ENCODE results near the gene GFPT1. TPM values are rescaled to one million over a fixed set of nuclear protein-coding genes. Genes with fewer than 3 reads are reported as not detected.
A peak's percentile ranks its signal among the peaks of the same experiment; 100 is the strongest.
"Not testable (repeated sequence)": the region's sequence is repeated elsewhere in the genome, so short reads cannot be mapped to it uniquely, and the experiment has no call there.

The GFPT1 gene
- total RNA-seq = 10 to 100 TPM; 13.5 to 61.0 (median 39.6) TPM

DNA sequence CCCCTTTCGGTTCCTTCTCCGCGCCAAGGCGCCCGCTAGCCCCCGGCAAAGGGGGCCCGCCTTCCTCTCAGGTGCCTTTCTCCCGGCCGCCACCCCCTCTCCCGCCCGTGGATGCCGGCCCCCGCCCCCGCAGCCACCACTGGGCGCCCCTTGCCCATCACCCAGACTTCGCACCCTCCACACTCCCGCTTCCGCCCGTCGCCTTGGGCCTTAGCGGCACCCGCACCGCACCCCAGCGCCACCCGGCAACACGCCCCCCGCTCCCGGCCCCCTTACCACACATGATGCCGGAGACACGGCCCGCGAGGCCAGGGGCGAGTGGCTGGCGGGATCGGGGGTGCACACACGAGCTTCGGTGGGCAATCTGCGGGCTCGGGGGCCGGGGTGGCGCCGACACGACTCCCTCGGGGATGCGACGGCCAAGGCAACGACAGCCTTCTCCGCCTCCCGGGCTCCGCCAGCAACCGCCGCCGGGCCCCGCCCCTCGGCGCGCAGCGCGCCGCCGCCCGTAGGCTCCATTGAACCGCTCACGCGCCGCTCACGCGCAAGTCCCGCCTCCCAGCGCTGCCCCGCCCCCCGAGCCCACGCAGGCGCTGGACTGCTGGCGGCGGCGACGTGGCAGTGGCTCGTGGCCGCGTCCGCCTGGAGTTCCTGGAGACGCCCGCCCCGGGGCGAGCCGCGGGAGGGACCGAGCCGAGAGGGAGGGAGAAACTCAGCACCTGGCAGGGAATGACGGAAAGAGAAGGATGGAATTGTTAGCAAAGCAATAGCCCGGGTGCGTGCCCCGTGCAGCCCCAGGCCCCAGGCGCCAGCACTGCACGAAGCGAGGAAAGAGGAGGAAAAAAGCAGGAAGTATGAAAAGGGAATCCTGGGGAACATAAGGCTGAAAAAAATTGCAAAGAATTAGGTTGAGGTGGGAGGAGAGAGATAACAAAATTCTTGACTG lies at the start of gene GFPT1:
TSS of gene GFPT1 (minus strand) at position 439 of the 946 bp plus-strand sequence. CDS start at position 283, 156 bp downstream.
- H3K27ac ChIP-seq = peak within 1 kb of the TSS; percentile 91 to 94
- H3K4me1 ChIP-seq (replicated peaks in 1 of 2) = peaks cover 9 to 24% of the 10 kb centered on the region in 2 donors
- H3K4me3 ChIP-seq = peak within 1 kb of the TSS; percentile 84 to 99 (median 88)
- in situ Hi-C loops (cut with MboI; ENCODE audit: low pct_unique_long_range_greater_than_20kb in 2 of 9, low sequenced_read_pairs in 9 of 9, unreplicated experiment in 9 of 9) = no loop called here
- peak; percentile 91 to 98 (median 92) for ATAC-seq (replicated peaks in 6 of 8)
- WGBS, 10 experiments = 0 to 5% (median 1%) methylated on average over 3 to 14 of the region's 97 CpGs; no CpG with 5 or more reads in 3 of the 10 experiments

DNA sequence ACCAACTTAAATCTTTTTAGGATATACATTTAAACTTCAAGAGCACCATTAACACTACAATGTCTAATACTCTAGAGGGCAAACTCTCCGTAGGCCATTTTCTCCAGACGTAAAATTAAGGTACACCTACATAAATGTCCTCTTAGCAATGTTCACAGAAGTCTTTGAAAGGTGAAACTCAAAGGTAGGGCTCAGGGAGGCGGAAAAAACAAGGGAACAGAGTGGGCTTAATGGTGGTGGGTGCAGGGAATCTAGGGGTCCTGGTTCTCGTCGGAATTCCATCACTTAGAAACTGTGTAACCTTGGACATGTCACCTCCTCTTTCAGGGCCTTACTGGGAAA lies 49.5 kb upstream of the GFPT1 start:
- 0 to 33% (median 8%) methylated on average over 1 to 5 of the region's 5 CpGs; no CpG with 5 or more reads in 2 of the 10 experiments for WGBS, 10 experiments
- peaks cover 8 to 12% of the 10 kb centered on the region in 2 donors for H3K4me1 ChIP-seq (replicated peaks in 1 of 2)
- no peak for ATAC-seq (replicated peaks in 6 of 8)
- H3K27ac ChIP-seq = peak overlapping the region; percentile 94
- in situ Hi-C loops (cut with MboI; ENCODE audit: low pct_unique_long_range_greater_than_20kb in 2 of 9, low sequenced_read_pairs in 9 of 9, unreplicated experiment in 9 of 9) = no loop called here
- peak overlapping the region; percentile 69 to 87 (median 79) for H3K4me3 ChIP-seq

DNA sequence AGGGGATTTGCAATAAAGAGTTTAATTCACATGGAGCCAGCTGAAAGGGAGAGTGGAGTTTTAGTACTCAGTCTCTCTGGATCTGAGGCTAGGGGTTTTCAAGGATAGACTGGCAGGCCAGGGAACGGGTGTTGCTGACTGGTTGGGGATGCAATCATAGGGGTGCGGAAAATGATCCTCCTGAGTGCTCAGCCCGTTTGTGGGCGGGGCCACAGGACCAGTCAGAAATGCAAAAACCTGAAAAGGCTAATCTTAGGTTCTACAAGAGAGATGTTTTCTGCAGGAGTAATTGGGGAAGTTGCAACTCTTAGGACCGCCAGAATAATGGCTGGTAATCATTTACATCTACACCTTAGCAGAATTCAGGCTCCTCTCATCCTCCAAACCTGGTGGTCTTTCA lies 47.7 kb upstream of the GFPT1 start:
- no peak overlapping the region for H3K27ac ChIP-seq
- in situ Hi-C loops (cut with MboI; ENCODE audit: low pct_unique_long_range_greater_than_20kb in 2 of 9, low sequenced_read_pairs in 9 of 9, unreplicated experiment in 9 of 9) = no loop called here

DNA sequence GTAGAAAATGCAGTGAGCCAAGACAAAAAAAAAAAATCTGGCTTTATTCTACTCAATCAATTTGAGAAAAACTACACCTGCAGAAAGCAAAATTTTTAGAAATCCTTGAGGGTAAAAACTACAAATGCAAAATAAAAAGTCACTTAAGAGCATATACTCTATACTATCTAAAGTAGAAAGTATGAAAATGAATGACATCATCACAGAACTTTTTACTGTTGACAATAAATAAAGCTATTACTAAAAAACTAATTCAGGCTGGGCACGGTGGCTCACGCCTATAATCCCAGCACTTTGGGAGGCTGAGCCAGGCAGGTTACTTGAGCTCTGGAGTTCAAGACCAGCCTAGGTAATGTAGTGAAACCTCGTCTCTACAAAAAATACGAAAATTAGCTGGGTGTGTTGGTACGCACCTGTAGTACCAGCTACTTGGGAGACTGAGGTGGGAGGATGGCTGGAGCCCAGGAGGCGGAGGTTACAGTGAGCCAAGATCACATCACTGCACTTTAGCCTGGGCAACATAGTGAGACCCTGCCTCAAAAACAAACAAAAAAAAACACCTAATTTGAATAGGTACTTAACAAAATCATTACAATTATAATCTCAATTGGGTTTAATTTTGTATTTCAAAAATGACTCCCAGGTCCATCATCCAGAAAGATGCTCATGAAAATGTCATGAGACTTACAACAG lies 42.6 kb upstream of the GFPT1 start:
- WGBS, 10 experiments = 74 to 100% (median 90%) methylated on average over 2 to 6 of the region's 6 CpGs; no CpG with 5 or more reads in 1 of the 10 experiments
- no peak for ATAC-seq (replicated peaks in 6 of 8)
- Histone ChIP-seq H3K4me3 (no peak overlapping the region), H3K4me1 (replicated peaks in 1 of 2) (no peaks in the 10 kb centered on the region), H3K27ac (no peak overlapping the region)
- in situ Hi-C loops (cut with MboI; ENCODE audit: low pct_unique_long_range_greater_than_20kb in 2 of 9, low sequenced_read_pairs in 9 of 9, unreplicated experiment in 9 of 9) = no loop called here

More for the DNA sequence above, 47.7 kb upstream of the GFPT1 start:
- peaks cover 8 to 12% of the 10 kb centered on the region in 2 donors for H3K4me1 ChIP-seq (replicated peaks in 1 of 2)
- ATAC-seq (replicated peaks in 6 of 8) = no peak
- 79 to 100% (median 100%) methylated on average over 1 to 5 of the region's 5 CpGs; no CpG with 5 or more reads in 4 of the 10 experiments for WGBS, 10 experiments
- H3K4me3 ChIP-seq = no peak overlapping the region

DNA sequence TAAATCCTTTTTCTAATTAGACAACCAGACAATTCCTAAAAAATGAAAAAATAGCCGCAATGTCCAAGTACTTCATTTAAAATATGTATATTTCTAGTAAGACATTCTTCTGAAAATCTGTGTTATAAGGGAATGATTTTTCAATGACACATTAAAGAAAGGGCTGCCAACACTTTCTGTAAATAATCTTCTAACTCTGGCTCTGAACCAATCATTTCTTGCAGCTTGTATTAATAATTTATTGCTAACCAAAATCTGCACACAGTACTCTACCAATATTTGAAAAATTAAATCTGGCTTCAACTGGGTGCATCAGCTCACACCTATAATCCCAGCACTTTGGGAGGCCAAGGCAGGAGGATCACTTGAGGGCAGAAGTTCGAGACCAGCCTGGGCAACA lies 42.0 kb upstream of the GFPT1 start:
- in situ Hi-C loops (cut with MboI; ENCODE audit: low pct_unique_long_range_greater_than_20kb in 2 of 9, low sequenced_read_pairs in 9 of 9, unreplicated experiment in 9 of 9) = no loop called here
- Histone ChIP-seq H3K4me1 (replicated peaks in 1 of 2) (no peaks in the 10 kb centered on the region), H3K4me3 (no peak overlapping the region), H3K27ac (no peak overlapping the region)
- no peak for ATAC-seq (replicated peaks in 6 of 8)
- 31 to 100% (median 100%) methylated on average over 1 to 2 of the region's 2 CpGs; no CpG with 5 or more reads in 1 of the 10 experiments for WGBS, 10 experiments

DNA sequence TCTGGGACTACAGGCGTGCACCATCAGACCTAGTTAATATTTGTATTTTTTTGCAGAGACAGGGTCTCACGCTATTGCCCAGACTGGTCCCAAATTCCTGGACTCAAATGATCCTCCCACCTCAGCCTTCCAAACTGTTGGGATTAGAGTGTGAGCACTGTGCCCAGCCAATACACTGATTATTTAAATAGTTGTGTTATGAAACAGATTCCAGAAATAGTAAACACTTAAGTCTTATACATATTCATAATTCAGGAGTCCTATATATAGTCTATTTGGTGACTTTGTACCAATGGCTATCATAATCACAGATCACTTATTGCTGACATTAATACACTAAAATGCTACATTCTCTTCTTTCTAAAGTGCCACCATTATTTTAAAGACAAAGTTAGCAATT lies 37.4 kb upstream of the GFPT1 start:
- 71 to 100% (median 100%) methylated on average over 1 to 2 of the region's 2 CpGs; no CpG with 5 or more reads in 2 of the 10 experiments for WGBS, 10 experiments
- Histone ChIP-seq H3K4me1 (replicated peaks in 1 of 2) (no peaks in the 10 kb centered on the region), H3K4me3 (no peak overlapping the region), H3K27ac (no peak overlapping the region)
- in situ Hi-C loops (cut with MboI; ENCODE audit: low pct_unique_long_range_greater_than_20kb in 2 of 9, low sequenced_read_pairs in 9 of 9, unreplicated experiment in 9 of 9) = loop anchor here in 1 of 9 experiments (25.0 kb wide), 1 partner anchor 88 kb away; no protein-coding TSS in a partner anchor
- ATAC-seq (replicated peaks in 6 of 8) = peak in 1 of 8 experiments; percentile 53

DNA sequence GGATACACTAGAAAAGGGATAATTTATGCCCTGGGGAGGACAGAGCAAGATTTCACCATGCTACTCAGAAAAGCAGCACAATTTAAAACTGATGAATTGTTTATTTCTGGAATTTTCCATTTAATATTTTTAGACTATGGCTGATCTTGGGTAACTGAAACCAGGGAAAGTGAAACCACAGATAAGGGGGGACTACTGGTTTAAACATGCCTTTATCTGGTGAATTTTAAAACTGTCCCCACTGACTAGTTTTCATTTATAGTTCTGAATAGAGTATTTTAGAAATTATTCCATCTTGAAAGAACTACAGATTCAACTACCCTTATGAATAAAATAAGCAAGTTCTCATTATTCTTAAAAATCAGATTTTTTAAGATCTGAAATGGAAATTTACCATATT lies 35.2 kb upstream of the GFPT1 start:
- Histone ChIP-seq H3K4me3 (no peak overlapping the region), H3K4me1 (replicated peaks in 1 of 2) (no peaks in the 10 kb centered on the region), H3K27ac (no peak overlapping the region)
- in situ Hi-C loops (cut with MboI; ENCODE audit: low pct_unique_long_range_greater_than_20kb in 2 of 9, low sequenced_read_pairs in 9 of 9, unreplicated experiment in 9 of 9) = loop anchor here in 1 of 9 experiments (25.0 kb wide), 1 partner anchor 90 kb away; no protein-coding TSS in a partner anchor
- ATAC-seq (replicated peaks in 6 of 8) = no peak

DNA sequence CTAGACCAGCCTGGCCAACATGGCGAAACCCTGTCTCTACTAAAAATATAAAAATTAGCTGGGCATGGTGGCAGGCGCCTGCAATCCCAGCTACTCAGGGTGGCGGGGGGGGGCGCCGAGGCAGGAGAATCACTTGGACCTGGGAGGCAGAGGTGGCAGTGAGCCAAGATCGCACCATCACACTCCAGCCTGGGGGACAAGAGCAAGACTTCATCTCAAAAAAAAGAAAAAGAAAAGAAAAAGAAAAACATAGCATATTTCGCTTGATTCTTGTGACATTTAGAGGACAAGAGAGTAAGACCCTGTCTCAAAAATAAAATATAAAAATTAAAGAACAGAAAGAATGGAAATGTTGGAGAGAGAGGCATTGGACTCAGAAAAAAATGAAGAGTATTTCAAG lies 32.1 kb upstream of the GFPT1 start:
- H3K27ac ChIP-seq; H3K4me1 ChIP-seq (replicated peaks in 1 of 2); H3K4me3 ChIP-seq; ATAC-seq (replicated peaks in 6 of 8): not testable (repeated sequence)
- in situ Hi-C loops (cut with MboI; ENCODE audit: low pct_unique_long_range_greater_than_20kb in 2 of 9, low sequenced_read_pairs in 9 of 9, unreplicated experiment in 9 of 9) = loop anchor here in 1 of 9 experiments (25.0 kb wide), 1 partner anchor 93 kb away; no protein-coding TSS in a partner anchor
- WGBS, 10 experiments = 29 to 100% (median 80%) methylated on average over 1 to 6 of the region's 7 CpGs; no CpG with 5 or more reads in 1 of the 10 experiments

DNA sequence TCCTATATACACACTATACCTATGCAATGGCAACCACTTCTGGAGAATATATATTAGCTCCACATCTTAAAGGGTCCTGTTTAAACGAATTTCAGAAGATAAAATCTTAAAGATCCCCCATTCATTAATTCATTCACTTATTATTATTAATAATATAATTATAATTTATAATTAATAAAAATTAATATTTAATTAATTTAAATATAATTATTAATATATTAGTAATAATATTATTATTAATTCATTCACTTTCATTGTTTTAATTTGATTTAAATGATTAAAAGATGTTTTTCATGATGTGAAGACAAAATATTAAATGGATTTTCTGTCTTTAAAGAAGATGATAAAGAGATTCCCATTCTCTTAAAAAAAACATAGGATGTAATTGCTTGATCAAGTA lies 29.1 kb upstream of the GFPT1 start:
- in situ Hi-C loops (cut with MboI; ENCODE audit: low pct_unique_long_range_greater_than_20kb in 2 of 9, low sequenced_read_pairs in 9 of 9, unreplicated experiment in 9 of 9) = loop anchor here in 1 of 9 experiments (25.0 kb wide), 1 partner anchor 96 kb away; no protein-coding TSS in a partner anchor

DNA sequence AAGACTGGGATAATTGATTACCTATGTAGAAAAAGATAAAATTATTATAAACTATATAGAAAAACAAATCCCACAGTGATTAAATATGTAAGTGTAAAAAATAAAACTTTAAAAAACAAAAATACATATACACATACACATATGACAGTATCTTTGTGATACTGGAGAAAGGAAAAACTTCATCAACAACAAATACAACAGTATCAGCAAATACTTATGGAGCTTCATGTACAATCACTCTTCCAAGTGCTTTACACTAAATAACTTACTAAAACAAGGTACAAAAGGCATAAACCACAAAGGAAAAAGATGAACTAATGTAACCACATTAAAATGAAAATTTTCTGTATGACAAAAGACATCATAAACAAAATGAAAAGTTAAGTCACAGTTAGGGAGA lies 24.1 kb upstream of the GFPT1 start:
- H3K4me3 ChIP-seq = no peak overlapping the region
- no peak overlapping the region for H3K27ac ChIP-seq
- no peak for ATAC-seq (replicated peaks in 6 of 8)
- no peaks in the 10 kb centered on the region for H3K4me1 ChIP-seq (replicated peaks in 1 of 2)
- in situ Hi-C loops (cut with MboI; ENCODE audit: low pct_unique_long_range_greater_than_20kb in 2 of 9, low sequenced_read_pairs in 9 of 9, unreplicated experiment in 9 of 9) = loop anchor here in 1 of 9 experiments (25.0 kb wide), 1 partner anchor 101 kb away; no protein-coding TSS in a partner anchor

More for the DNA sequence above, 29.1 kb upstream of the GFPT1 start:
- Histone ChIP-seq H3K4me1 (replicated peaks in 1 of 2) (no peaks in the 10 kb centered on the region), H3K27ac (no peak overlapping the region), H3K4me3 (no peak overlapping the region)
- ATAC-seq (replicated peaks in 6 of 8) = no peak
- WGBS, 10 experiments = 38 to 75% (median 50%) methylated on average over 1 of the region's 1 CpG; no CpG with 5 or more reads in 1 of the 10 experiments

DNA sequence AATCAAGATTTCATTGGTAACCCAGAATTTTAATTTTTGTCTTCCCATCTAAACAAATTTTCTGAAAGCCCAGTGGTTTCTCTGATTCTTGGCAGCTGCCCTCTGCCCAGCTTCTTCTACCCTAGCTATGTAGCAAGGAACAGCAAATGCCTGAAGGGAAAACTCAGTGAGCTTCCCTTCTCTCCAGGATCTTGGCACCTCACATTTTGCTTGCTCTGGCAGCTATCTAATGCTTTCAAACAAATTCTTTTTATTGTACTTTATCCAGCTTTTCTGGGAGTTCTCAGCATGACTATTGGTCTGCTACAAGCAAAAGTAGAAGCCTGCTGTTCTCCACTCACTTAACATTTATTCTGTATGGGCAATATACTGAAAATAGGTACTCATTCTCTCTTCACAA lies 18.3 kb upstream of the GFPT1 start:
- Histone ChIP-seq H3K4me1 (replicated peaks in 1 of 2) (no peaks in the 10 kb centered on the region), H3K27ac (no peak overlapping the region), H3K4me3 (no peak overlapping the region)
- no peak for ATAC-seq (replicated peaks in 6 of 8)
- in situ Hi-C loops (cut with MboI; ENCODE audit: low pct_unique_long_range_greater_than_20kb in 2 of 9, low sequenced_read_pairs in 9 of 9, unreplicated experiment in 9 of 9) = loop anchor here in 1 of 9 experiments (25.0 kb wide), 1 partner anchor 107 kb away; no protein-coding TSS in a partner anchor

DNA sequence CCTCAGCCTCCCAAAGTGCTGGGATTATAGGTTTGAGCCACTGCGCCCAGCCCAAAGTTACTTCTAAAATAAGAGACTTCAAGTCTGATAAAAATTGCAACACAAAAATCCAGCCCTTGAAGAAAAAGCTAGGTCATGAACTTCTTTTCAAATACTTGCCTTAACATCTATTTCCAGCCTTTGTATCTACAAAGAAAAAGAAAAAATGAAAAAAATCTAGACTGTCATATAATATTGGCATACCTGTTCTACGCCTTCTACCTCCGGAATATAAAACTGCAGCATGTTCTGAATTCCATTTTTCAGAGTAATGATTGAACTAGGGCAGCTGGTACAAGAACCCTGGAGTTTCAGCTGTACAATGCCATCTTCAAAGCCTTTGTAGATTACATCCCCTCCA lies 13.1 kb upstream of the GFPT1 start:
- H3K4me1 ChIP-seq (replicated peaks in 1 of 2) = no peaks in the 10 kb centered on the region
- ATAC-seq (replicated peaks in 6 of 8) = no peak
- H3K4me3 ChIP-seq = no peak overlapping the region
- no peak overlapping the region for H3K27ac ChIP-seq
- in situ Hi-C loops (cut with MboI; ENCODE audit: low pct_unique_long_range_greater_than_20kb in 2 of 9, low sequenced_read_pairs in 9 of 9, unreplicated experiment in 9 of 9) = loop anchor here in 1 of 9 experiments (25.0 kb wide), 1 partner anchor 112 kb away; no protein-coding TSS in a partner anchor
- WGBS, 10 experiments = 93 to 100% (median 100%) methylated on average over 2 to 3 of the region's 3 CpGs

DNA sequence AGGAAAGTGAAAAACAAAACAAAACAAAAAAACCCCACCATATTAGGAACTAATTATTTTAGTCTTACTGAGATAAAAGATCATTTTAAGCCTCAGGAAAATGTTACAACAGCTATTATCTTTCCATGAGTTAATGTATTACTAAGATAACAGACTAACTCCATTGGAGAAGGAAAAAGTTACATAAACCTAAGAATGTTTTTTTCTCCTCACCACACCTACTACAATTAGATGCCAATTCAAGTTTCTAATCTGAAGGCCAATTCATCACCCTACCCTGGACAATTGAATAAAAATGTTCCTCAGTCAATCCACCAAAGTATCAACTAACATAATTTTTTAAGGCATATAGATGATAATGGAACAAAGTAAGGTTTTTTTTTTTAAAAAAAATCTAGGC lies 10.2 kb upstream of the GFPT1 start:
- in situ Hi-C loops (cut with MboI; ENCODE audit: low pct_unique_long_range_greater_than_20kb in 2 of 9, low sequenced_read_pairs in 9 of 9, unreplicated experiment in 9 of 9) = no loop called here
- no peak for ATAC-seq (replicated peaks in 6 of 8)
- no peak overlapping the region for H3K4me3 ChIP-seq
- H3K27ac ChIP-seq = no peak overlapping the region
- H3K4me1 ChIP-seq (replicated peaks in 1 of 2) = no peaks in the 10 kb centered on the region
